ENCODE measurements around the gene ELMO2. TPM values are rescaled to one million over a fixed set of nuclear protein-coding genes. Genes with fewer than 3 reads are reported as not detected.

ELMO2 gene
- 18.1 to 25.7 TPM (median 20.6 TPM) in 5 replicates for total RNA-seq (2022; extraction: Qiagen RNA extraction)

DNA sequence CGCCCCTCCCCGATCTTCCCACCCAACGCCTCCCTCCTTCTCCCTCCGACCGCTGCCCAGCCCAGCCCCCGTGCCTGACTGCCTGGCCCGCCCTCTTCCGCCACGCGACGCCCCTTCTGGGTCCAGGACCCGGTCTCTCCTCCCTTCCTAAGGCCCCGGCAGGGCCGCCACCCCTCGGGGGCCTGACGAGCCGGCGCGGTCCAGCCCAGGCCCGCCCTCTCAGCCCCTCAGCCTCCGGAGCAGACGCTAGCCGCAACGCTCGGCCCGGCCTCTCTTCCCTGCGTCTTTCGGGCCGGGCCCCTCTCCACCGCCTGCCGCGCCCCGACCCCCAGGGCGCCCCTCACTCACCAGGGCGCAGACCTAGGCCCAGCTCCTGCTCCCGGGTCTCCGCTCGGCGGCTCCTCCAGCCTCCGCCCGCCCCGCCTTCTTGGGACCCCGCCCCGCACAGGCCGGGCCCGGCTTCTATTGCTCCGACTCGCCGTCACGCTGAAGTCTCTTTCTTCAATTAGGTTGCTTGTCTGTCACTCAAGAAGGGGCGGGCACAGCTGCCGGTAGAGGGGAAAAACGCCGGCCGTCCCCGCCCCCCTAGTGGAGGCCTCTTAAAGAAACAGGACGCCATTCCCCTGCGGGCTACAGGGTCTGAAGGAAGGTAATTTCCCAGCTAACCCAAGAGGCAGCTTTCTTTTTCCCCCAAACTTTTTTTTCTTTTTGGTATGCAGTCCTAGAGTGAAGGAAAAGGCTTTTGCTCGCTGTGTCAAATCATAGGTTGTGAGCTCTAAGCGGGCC, at the start of gene ELMO2:
TSS of gene ELMO2 (minus strand) at position 416 of the 786 bp plus-strand sequence. CDS start 12,133 bp downstream, outside the sequence.

Other genes starting within 250 kb of the ELMO2 start
- gene CDH22, start 98.1 kb downstream of the ELMO2 start, total RNA-seq (2022; extraction: Qiagen RNA extraction), result 0.02 to 0.05 TPM (median 0.03 TPM) in 4 of 5 replicates, not detected in the other
- gene ZNF334, start 106.9 kb upstream of the ELMO2 start, total RNA-seq (2022; extraction: Qiagen RNA extraction), result not detected in 5 replicates
- not detected in 5 replicates for gene OCSTAMP, start 144.0 kb upstream of the ELMO2 start, total RNA-seq (2022; extraction: Qiagen RNA extraction)
- gene SLC13A3, start 244.8 kb upstream of the ELMO2 start, total RNA-seq (2022; extraction: Qiagen RNA extraction), result 0.09 to 0.14 TPM in 2 of 5 replicates, not detected in the others